ENCODE results near the gene PAWR.
"Not testable (repeated sequence)": the region's sequence is repeated elsewhere in the genome, so short reads cannot be mapped to it uniquely, and the experiment has no call there.

PAWR gene

GRCh38 chr12:79585147-79585546, 105.6 kb downstream of the PAWR start:
- no peak for DNase-seq

- DNase-seq, result no peak
Measured at GRCh38 chr12:79573820-79574219, 116.9 kb downstream of the PAWR start.

GRCh38 chr12:79569679-79570078, 121.1 kb downstream of the PAWR start:
- DNase-seq, result no peak

- no peak for DNase-seq
Measured at GRCh38 chr12:79567175-79567563, 123.6 kb downstream of the PAWR start.

GRCh38 chr12:79566452-79567174, 124.2 kb downstream of the PAWR start:
- no peak for DNase-seq

- DNase-seq, result not testable (repeated sequence)
Measured at GRCh38 chr12:79564727-79565350, 125.9 kb downstream of the PAWR start.

- DNase-seq, result no peak
Measured at GRCh38 chr12:79563021-79563740, 127.6 kb downstream of the PAWR start.

GRCh38 chr12:79561401-79562132, 129.2 kb downstream of the PAWR start:
- DNase-seq, result no peak

GRCh38 chr12:79560225-79560889, 130.4 kb downstream of the PAWR start:
- no peak for DNase-seq

- DNase-seq, result no peak
Measured at GRCh38 chr12:79559591-79559990, 131.2 kb downstream of the PAWR start.

GRCh38 chr12:79558924-79559469, 131.8 kb downstream of the PAWR start:
- no peak for DNase-seq

- DNase-seq, result no peak
Measured at GRCh38 chr12:79557690-79558315, 133.0 kb downstream of the PAWR start.

GRCh38 chr12:79555028-79555925, 135.5 kb downstream of the PAWR start:
- DNase-seq, result no peak

- no peak for DNase-seq
Measured at GRCh38 chr12:79553863-79554574, 136.7 kb downstream of the PAWR start.

GRCh38 chr12:79552192-79552591, 138.6 kb downstream of the PAWR start:
- no peak for DNase-seq

- DNase-seq, result no peak
Measured at GRCh38 chr12:79549531-79550271, 141.1 kb downstream of the PAWR start.

GRCh38 chr12:79548610-79548924, 142.2 kb downstream of the PAWR start:
- no peak for DNase-seq

- peak; percentile 48 for DNase-seq
Measured at GRCh38 chr12:79547735-79548609, 142.8 kb downstream of the PAWR start.

Data from NCI-H146 (cell line).